ENCODE measurements around the gene GRAMD2A.

Gene GRAMD2A

GRCh38 chr15:72189250-72189902 is 8.2 kb downstream of the GRAMD2A start:
- H3K4me3 ChIP-seq (replicated peaks in 1 of 2; ENCODE audit: low read depth in 2 of 2, low read length in 2 of 2) = no peak overlapping the region
- no peak for TF ChIP-seq CTCF (IDR thresholded peaks at IDR 0.05; ENCODE audit: low read depth, low read length)
- DNase-seq (ENCODE audit: low read depth in 2 of 2) = no peak

GRCh38 chr15:72184165-72184811 is 13.3 kb downstream of the GRAMD2A start:
- H3K4me3 ChIP-seq (replicated peaks in 1 of 2; ENCODE audit: low read depth in 2 of 2, low read length in 2 of 2) = peak overlapping the region in 1 of 2 donors; percentile 9
- no peak for TF ChIP-seq CTCF (IDR thresholded peaks at IDR 0.05; ENCODE audit: low read depth, low read length)
- peak in 1 of 2 donors; percentile 39 for DNase-seq (ENCODE audit: low read depth in 2 of 2)

- no peak overlapping the region for H3K4me3 ChIP-seq (replicated peaks in 1 of 2; ENCODE audit: low read depth in 2 of 2, low read length in 2 of 2)
These were observed 13.8 kb downstream of the GRAMD2A start for GRCh38 chr15:72183781-72184164.

GRCh38 chr15:72182673-72183072 is 14.9 kb downstream of the GRAMD2A start:
- DNase-seq (ENCODE audit: low read depth in 2 of 2) = peak in 1 of 2 donors; percentile 40
- H3K4me3 ChIP-seq (replicated peaks in 1 of 2; ENCODE audit: low read depth in 2 of 2, low read length in 2 of 2) = no peak overlapping the region
- no peak for TF ChIP-seq CTCF (IDR thresholded peaks at IDR 0.05; ENCODE audit: low read depth, low read length)

More at GRCh38 chr15:72183781-72184164, 13.8 kb downstream of the GRAMD2A start:
- DNase-seq (ENCODE audit: low read depth in 2 of 2) = no peak
- no peak for TF ChIP-seq CTCF (IDR thresholded peaks at IDR 0.05; ENCODE audit: low read depth, low read length)

- TF ChIP-seq CTCF (IDR thresholded peaks at IDR 0.05; ENCODE audit: low read depth, low read length) = no peak
- DNase-seq (ENCODE audit: low read depth in 2 of 2) = no peak
- no peak overlapping the region for H3K4me3 ChIP-seq (replicated peaks in 1 of 2; ENCODE audit: low read depth in 2 of 2, low read length in 2 of 2)
These were observed 15.3 kb downstream of the GRAMD2A start for GRCh38 chr15:72182244-72182643.

GRCh38 chr15:72180761-72181324 is 16.7 kb downstream of the GRAMD2A start:
- H3K4me3 ChIP-seq (replicated peaks in 1 of 2; ENCODE audit: low read depth in 2 of 2, low read length in 2 of 2) = no peak overlapping the region
- no peak for DNase-seq (ENCODE audit: low read depth in 2 of 2)
- no peak for TF ChIP-seq CTCF (IDR thresholded peaks at IDR 0.05; ENCODE audit: low read depth, low read length)

All from cardiac fibroblast (primary cell).